NCI-H2227 (cell line): ENCODE measurements around the gene SIAH3.

Experiments
- DNase-seq: peaks from one replicate; lab custom pipeline; 2025; ENCODE audit not compliant: unreplicated experiment; lab: John Stamatoyannopoulos, UW

Gene SIAH3

GRCh38 chr13:45825387-45825650 lies 26.2 kb downstream of the SIAH3 start:
- DNase-seq, result no peak

- no peak for DNase-seq
These were observed 28.0 kb downstream of the SIAH3 start for GRCh38 chr13:45823583-45823982.

GRCh38 chr13:45821811-45822210 lies 29.7 kb downstream of the SIAH3 start:
- DNase-seq, result no peak

GRCh38 chr13:45820106-45820838 lies 31.3 kb downstream of the SIAH3 start:
- no peak for DNase-seq

- no peak for DNase-seq
These were observed 33.7 kb downstream of the SIAH3 start for GRCh38 chr13:45817833-45818232.

GRCh38 chr13:45816427-45816826 lies 35.1 kb downstream of the SIAH3 start:
- DNase-seq, result no peak

GRCh38 chr13:45812695-45813372 lies 38.7 kb downstream of the SIAH3 start:
- DNase-seq, result no peak

- no peak for DNase-seq
These were observed 39.5 kb downstream of the SIAH3 start for GRCh38 chr13:45811891-45812694.

GRCh38 chr13:45809801-45810394 lies 41.7 kb downstream of the SIAH3 start:
- no peak for DNase-seq

- DNase-seq, result no peak
These were observed 42.6 kb downstream of the SIAH3 start for GRCh38 chr13:45808925-45809324.

GRCh38 chr13:45807520-45808099 lies 43.9 kb downstream of the SIAH3 start:
- peak; percentile 4 for DNase-seq

- no peak for DNase-seq
These were observed 51.1 kb downstream of the SIAH3 start for GRCh38 chr13:45800485-45800884.

- DNase-seq, result no peak
These were observed 52.1 kb downstream of the SIAH3 start for GRCh38 chr13:45799451-45799850.

GRCh38 chr13:45798851-45799250 lies 52.7 kb downstream of the SIAH3 start:
- no peak for DNase-seq

- DNase-seq, result no peak
These were observed 54.9 kb downstream of the SIAH3 start for GRCh38 chr13:45796426-45797235.

- no peak for DNase-seq
These were observed 58.7 kb downstream of the SIAH3 start for GRCh38 chr13:45792827-45793303.

- no peak for DNase-seq
These were observed 63.5 kb downstream of the SIAH3 start for GRCh38 chr13:45788011-45788410.

- no peak for DNase-seq
These were observed 64.2 kb downstream of the SIAH3 start for GRCh38 chr13:45787346-45787745.

- DNase-seq, result no peak
These were observed 65.1 kb downstream of the SIAH3 start for GRCh38 chr13:45786293-45786920.
